GM19023 (cell line): ENCODE measurements around the gene MEGF11.

ENCODE experiments used
- ATAC-seq: cut with Tn5 transposase; IDR thresholded peaks from one replicate; pipeline ENCODE4 v1.9.1; 2021; ENCODE audit warnings: mild to moderate bottlenecking, moderate library complexity; ENCODE audit not compliant: unreplicated experiment

MEGF11 gene

GRCh38 chr15:65925338-65925737, 328.2 kb downstream of the MEGF11 start:
- no peak for ATAC-seq

DNA sequence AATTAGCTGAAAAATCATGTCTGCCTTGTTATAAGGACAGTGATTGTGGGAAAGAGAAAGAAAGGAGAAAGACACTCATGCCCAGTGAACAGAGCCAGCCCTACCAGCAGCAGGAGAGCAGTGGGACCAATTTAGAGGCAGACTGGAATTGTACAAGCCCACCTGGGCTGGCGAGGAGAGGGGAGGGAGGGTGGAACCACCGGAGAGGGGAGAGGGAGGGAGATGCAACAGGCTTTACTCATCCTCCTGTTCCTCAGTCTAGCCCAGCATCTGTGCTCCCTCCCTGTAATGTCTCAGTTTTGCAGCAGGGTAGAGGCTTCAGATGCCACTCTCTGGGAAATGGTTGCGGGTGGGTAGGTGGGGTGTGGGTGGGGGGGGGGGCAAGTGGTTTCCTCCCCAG, 329.5 kb downstream of the MEGF11 start:
- ATAC-seq, result no peak

DNA sequence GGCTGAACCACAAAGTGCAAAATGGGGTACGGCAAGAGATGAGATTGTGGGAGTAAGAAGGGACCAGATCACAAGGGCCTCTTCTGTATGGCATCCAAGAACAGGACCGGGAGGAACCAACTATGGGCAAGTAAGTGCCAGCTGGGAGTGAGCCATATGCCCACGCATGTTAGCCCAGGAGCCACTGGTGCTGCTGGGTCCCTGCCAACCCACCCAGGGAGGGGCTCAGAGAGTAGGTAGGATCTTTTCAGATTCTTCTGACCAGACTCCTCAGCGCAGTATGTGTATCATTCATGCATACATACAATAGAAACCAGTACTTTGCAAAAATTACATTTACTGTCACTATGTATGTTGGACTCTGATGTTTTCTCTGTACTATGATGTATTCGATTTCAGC, 330.3 kb downstream of the MEGF11 start:
- no peak for ATAC-seq

DNA sequence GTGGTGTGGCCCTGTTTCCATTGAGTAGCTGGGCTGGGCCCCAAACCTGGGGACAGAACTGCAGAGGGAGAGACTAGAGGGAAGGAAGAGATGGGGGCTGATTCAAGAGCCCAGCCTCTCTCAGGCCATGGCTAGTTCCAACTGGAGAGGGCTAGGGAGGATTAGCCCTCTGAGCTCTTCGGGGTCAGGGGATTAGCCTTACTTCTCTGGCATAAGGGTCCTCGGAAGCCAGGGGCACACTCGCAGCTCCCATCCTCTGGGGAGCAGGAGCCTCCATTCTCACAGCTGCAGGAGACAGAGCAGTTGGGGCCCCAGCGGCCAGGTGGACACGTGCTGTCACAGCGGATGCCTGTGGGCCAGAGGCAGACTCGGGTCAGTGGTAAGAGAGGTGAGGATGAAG, 330.9 kb downstream of the MEGF11 start:
- ATAC-seq, result no peak

DNA sequence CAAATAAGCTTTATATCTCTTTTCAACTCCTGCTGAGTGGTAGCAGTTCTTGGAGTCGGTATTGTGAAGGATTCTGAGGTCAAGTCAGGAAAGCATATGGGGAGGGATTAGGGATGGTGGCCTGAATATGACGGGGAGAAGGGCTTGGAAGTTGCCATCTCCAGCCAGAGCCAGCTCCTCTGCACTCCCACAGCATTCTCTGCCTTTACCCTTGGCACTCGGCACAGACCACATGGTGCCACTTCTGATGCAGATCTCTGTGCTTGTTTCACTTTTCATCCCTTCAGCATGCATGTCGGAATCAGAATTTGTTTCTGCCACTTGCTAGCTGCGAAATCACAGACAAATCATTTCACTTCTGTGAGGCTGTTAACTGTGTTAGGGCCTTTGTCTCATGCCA, 331.8 kb downstream of the MEGF11 start:
- ATAC-seq, result no peak

GRCh38 chr15:65920825-65921309, 332.7 kb downstream of the MEGF11 start:
- no peak for ATAC-seq

- ATAC-seq, result no peak
These were observed 333.4 kb downstream of the MEGF11 start for GRCh38 chr15:65920121-65920520.

- ATAC-seq, result no peak
These were observed 334.2 kb downstream of the MEGF11 start for GRCh38 chr15:65919353-65919752.

GRCh38 chr15:65918945-65919344, 334.6 kb downstream of the MEGF11 start:
- no peak for ATAC-seq

DNA sequence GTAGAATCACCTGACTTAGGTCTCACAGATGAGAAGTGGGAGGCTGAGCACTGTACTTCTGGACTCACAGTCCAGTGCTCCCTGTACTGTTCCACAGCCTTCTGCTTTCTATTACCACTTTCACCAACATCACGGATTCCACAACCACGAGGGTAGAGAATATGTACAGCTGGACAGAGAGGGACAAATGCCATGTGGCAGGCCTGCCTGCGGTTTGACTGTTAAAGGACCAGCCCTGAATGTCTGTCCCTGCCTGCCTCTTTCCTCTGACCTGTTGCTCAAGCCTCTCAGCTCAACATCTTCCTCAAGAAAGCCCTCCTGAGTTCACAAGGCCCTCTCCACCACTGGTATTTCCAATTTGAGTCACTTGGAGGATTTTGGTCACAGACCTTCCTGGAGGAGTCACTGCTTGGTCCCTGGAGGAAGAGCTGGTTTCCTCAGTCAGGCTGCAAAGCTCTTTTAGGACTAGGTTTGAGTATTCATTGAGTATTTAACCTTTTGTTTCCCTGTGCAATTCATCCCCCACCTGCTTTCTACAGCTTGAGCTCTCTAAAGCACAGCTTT, 335.1 kb downstream of the MEGF11 start:
- no peak for ATAC-seq

- no peak for ATAC-seq
These were observed 335.6 kb downstream of the MEGF11 start for GRCh38 chr15:65917936-65918335.

- no peak for ATAC-seq
These were observed 336.2 kb downstream of the MEGF11 start for GRCh38 chr15:65917407-65917756.

DNA sequence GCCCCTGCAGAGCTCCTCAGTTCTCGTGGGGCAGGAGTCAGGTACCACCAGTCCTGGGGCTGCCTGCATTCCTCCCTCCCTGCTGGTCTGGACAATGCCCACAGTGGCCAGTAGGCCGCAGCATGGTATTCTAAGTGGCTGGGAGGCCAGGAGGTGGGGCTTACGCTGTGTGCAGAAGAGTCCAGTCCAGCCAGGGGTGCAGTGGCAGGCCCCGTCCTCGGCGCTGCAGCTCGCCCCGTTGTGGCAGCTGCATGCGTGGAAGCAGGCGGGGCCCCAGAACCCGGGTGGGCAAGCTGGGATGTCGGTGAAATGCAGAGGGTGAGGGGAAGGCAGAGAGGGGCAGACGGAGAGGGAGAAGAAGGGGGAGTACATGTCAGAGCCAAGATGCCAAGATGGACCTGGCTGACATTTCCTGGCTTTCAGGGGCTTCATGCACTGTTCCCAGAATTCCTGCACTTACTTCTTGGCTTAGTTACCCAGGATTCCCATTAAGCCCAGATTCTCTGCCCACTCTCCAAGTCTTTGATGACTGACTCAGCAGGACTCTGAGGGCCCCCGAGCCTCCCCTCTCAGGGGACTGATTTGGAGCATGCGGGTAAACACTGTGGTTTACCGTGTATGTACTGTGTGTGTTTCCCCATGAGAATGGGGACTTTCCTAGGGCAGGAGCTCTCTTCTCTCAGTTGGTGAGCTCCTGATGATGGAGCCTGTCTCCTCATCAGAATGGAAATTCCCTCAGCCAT, 336.7 kb downstream of the MEGF11 start:
- ATAC-seq, result peak; percentile 70

DNA sequence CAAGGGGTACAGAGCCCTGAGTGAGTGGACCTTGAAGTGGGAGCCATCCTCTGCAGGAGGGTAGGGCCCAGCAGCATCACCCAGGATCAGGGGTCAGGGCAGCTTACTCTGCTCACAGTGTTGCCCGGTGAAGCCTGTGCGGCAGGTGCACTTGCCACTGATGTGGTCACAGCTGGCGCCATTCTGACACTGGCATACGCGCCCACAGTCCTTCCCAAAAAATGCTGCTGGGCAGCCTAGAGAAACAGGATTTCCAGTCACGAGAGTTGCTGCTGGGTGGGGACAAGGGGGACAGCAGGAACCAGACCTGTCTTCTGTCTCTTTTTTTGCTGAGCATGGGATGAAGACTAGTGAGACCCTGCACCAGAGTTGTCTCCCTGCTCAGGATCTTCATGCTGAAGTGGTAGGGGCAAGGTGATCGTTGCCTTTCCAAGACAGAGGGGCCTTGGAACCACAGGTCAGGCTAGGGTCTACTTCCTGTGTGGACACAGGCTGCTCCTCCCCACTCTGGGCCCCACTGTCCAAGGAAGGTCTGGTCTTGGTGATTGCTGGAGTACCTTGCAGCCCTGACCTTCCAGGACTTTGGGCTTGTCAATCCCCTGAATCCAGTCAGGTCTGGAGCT, 337.4 kb downstream of the MEGF11 start:
- ATAC-seq, result no peak

DNA sequence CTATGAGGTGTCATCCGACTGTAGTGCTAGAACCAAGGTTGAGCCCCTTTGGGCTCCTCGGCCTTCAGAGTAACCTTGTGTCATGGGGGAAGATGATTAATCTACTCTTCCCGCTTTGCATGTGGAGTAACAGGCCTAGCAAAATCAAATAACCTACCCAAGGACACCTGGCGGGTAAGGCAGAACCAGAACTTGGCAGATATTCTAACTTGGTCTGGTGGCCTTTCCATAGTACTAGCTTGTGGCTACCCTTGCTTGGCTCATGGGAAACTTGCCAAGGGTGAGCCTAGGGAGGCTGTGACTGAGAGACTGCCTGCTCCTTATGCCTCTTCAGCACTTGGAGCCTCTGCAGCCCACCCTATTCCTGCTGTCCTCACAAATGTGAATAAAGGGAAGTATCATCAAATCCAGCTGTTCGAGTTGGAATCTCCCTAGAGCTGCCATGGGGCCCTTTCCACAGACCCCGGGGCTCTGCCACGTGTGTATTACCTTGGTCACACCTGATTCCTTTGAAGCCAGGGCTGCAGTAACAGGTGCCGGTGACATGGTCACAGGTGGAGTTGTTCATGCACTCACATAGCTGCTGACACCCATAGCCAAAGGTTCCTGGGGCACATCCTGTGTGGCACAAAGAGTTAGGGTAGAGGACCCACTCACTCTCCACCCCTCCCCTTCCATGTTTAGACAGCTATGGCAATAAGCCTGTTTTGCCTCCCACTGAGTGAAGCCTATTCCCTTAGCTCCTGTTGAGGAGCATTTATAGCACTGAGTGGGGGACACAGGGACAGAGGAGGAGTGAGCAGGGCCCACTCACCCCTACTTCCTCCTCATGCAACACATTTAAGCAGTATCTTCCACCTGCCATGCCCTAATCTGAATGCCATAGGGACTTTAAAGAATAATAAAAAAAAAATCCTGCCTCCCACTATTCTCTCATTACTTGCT, 338.3 kb downstream of the MEGF11 start:
- no peak for ATAC-seq

GRCh38 chr15:65914386-65914785, 339.2 kb downstream of the MEGF11 start:
- no peak for ATAC-seq

DNA sequence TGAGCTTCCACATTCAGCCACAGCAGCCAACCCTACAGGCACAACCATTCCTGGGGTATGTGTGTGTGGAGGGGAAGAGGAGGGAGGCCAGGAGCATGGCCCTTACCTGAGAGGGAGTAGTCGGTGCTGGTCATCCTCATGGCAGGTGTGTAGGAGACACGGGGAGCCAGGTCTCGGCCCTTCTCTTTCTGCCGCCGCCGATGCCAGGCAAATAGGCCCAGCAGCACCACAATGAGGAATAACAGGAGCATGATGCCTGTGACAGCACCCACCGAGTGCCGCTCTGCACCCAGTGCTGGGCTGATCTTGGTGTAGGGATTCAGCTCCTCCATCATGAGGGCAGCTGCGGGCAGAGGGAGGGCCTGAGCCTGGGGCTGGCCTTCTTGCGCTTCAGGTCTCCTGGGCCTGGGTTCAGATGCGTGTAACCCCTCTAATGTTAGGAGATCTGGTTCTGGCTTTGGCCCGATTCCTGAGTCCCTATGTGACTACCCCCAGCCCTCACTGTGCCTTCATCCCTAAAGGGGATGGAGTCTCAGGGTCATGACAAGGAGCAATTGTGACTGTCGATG, 339.8 kb downstream of the MEGF11 start:
- no peak for ATAC-seq

DNA sequence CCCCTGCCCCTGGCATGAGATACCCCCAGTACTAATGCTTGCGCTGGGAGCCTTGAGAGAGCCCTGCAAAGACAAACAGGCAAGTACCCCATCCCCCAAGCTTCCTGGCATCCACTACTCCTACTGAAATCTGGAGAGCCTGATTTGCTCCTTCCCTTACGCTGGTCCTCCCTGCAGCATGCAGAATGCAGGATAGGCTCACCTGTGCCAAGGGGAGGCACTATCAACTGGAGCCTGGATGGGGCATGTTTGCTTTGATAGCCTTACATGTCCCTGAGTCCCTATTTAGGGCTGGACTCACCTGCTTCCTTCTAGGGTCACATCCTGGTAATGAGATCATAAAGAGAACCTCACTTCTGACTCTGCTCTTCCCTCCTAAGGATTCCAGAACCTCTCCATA, 341.3 kb downstream of the MEGF11 start:
- ATAC-seq, result no peak

- ATAC-seq, result no peak
These were observed 343.2 kb downstream of the MEGF11 start for GRCh38 chr15:65910341-65910740.

GRCh38 chr15:65909831-65910230, 343.7 kb downstream of the MEGF11 start:
- ATAC-seq, result no peak

- no peak for ATAC-seq
These were observed 344.7 kb downstream of the MEGF11 start for GRCh38 chr15:65908876-65909275.
